Hepatic stellate cell (primary cell): Measurements from ENCODE around the gene BSG.
"Not testable (repeated sequence)": the region's sequence is repeated elsewhere in the genome, so short reads cannot be mapped to it uniquely, and the experiment has no call there.

Experiments used
- DNase-seq: peaks from one replicate; pipeline ENCODE4 v3.0.0; 2011; ENCODE audit warnings: low spot score

Gene BSG

DNA sequence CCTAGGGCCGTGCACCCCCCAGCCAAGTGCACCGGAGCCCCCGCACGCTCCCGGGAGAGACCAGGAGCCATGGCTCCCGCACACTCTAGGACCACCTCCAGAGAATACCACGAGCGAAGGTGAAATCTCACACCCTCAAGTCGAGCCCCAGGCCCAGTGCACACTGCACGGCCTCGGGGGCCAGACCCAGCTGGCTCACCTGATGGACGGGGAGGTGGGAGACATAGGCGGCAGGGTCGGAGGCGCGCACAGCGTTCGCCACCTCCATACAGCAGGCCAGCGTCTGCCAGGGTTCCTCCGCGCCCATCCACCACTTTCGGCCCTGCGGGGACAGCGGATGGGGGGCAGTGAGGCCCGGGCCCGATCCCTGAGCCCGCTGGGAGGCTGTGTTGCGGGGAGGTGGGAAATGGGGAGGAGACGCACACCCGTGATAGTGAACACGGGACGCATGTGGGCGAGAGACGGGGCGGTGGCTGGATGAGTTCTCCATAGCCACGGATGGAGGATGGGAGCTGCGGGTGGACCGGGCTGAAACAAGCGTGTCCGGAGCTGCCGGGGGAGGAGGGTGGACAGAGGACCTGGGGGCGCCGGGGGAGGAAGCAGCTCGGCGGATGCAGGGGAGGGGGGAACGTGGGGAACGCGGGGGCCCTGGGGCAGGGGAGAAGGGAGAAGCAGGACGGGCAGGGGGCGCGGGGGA is 47.9 kb downstream of the BSG start:
- DNase-seq = no peak

DNA sequence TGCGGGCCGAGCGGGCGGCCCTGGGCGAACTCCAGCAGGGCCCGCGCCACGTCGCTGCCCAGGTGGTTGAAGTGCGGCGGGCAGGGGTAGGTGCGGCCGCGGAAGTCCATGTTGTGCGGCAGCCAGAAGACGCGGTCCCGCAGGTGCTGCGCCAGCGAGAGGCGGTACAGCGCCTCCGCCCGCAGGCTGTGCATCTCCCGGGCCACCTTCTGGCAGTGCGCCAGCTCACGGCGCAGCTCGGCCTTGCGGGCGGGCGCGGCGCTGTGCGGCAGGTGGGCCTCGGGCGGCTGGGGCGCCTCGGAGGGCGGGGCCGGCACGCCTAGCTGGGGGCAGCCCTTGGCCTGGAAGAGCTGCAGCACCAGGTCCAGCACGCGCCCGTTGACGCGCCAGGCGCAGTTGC is 48.8 kb downstream of the BSG start:
- not testable (repeated sequence) for DNase-seq

GRCh38 chr19:621819-622218 is 49.4 kb downstream of the BSG start:
- no peak for DNase-seq

GRCh38 chr19:622666-623065 is 50.3 kb downstream of the BSG start:
- no peak for DNase-seq

GRCh38 chr19:623175-623916 is 51.0 kb downstream of the BSG start:
- DNase-seq = no peak

DNA sequence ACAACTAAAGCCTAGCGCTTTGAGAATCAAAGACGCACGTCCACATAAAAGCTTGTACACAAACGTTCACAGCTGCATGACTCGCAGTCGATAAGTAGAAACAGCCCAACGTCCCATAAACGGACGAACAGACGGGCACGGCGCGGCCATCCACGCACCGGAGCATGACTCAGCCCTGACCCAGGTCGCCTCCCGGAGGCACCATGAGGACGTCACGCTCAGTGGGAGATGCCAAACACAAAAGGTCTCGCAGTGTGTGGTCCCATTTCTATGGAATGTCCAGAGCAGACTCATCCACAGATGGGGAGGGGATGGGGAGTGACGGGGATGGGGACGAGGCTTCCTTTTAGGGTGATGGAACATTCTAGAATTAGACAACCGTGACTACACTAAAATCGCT is 51.6 kb downstream of the BSG start:
- no peak for DNase-seq

- no peak for DNase-seq
Measured at GRCh38 chr19:624433-625109, 52.2 kb downstream of the BSG start.

DNA sequence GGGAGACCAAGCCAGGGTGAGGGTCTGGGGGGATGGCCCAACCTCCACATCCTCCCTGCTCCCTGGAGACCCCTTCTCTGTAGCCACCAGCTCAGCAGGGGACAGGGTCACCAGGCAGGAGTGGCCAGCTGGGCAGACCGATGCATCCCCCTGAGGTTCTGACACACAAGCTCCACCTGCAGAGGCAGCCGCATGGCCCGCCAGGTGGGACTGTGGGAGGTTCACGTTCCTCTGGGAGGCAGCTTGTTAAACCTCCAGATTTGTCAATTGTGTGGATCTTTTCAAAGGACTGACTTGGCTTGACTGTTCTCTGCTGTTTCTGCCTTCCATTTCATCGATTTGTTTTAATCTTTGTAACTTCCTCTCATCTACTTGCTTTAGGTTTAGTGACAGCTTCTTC is 52.9 kb downstream of the BSG start:
- DNase-seq = no peak

- DNase-seq = not testable (repeated sequence)
Measured at GRCh38 chr19:626566-626965, 54.2 kb downstream of the BSG start.

- no peak for DNase-seq
Measured at GRCh38 chr19:628168-628567, 55.8 kb downstream of the BSG start.

GRCh38 chr19:629515-629914 is 57.1 kb downstream of the BSG start:
- DNase-seq = not testable (repeated sequence)

- DNase-seq = no peak
Measured at GRCh38 chr19:629961-630714, 57.7 kb downstream of the BSG start.

- DNase-seq = peak; percentile 73
Measured at GRCh38 chr19:632579-633067, 60.2 kb downstream of the BSG start.
